HG03097 (cell line): Measurements from ENCODE around the gene PTPRN2.

ENCODE experiments used
- ATAC-seq: cut with Tn5 transposase; IDR thresholded peaks from one replicate; pipeline ENCODE4 v1.9.1; 2021; ENCODE audit not compliant: unreplicated experiment, low FRiP score

PTPRN2 gene

GRCh38 chr7:158074896-158075632 is 512.6 kb downstream of the PTPRN2 start:
- no peak for ATAC-seq

GRCh38 chr7:158073845-158074840 is 513.5 kb downstream of the PTPRN2 start:
- ATAC-seq = no peak

GRCh38 chr7:158072991-158073730 is 514.5 kb downstream of the PTPRN2 start:
- no peak for ATAC-seq

GRCh38 chr7:158070222-158070920 is 517.3 kb downstream of the PTPRN2 start:
- ATAC-seq = no peak

- ATAC-seq = no peak
Measured at GRCh38 chr7:158068853-158069252, 518.8 kb downstream of the PTPRN2 start.

- no peak for ATAC-seq
Measured at GRCh38 chr7:158067931-158068482, 519.6 kb downstream of the PTPRN2 start.

- ATAC-seq = no peak
Measured at GRCh38 chr7:158067219-158067930, 520.2 kb downstream of the PTPRN2 start.

GRCh38 chr7:158066085-158066484 is 521.5 kb downstream of the PTPRN2 start:
- no peak for ATAC-seq

GRCh38 chr7:158065340-158065739 is 522.3 kb downstream of the PTPRN2 start:
- ATAC-seq = no peak

- ATAC-seq = no peak
Measured at GRCh38 chr7:158064631-158065030, 523.0 kb downstream of the PTPRN2 start.

- no peak for ATAC-seq
Measured at GRCh38 chr7:158063850-158064610, 523.6 kb downstream of the PTPRN2 start.

- no peak for ATAC-seq
Measured at GRCh38 chr7:158062661-158063060, 525.0 kb downstream of the PTPRN2 start.

GRCh38 chr7:158061884-158062656 is 525.6 kb downstream of the PTPRN2 start:
- ATAC-seq = no peak

GRCh38 chr7:158061026-158061630 is 526.5 kb downstream of the PTPRN2 start:
- no peak for ATAC-seq

GRCh38 chr7:158060216-158060615 is 527.4 kb downstream of the PTPRN2 start:
- ATAC-seq = no peak

- no peak for ATAC-seq
Measured at GRCh38 chr7:158057446-158057845, 530.2 kb downstream of the PTPRN2 start.

GRCh38 chr7:158056761-158057160 is 530.9 kb downstream of the PTPRN2 start:
- no peak for ATAC-seq
